G401.6 (cell line): ENCODE data around the gene ZBTB4.

Source experiments
- FAIRE-seq: peaks from 2 replicates; lab custom pipeline; 2012; peaks lifted over from hg19 to GRCh38; lab: Jason Lieb, UNC

The ZBTB4 gene, protein sequence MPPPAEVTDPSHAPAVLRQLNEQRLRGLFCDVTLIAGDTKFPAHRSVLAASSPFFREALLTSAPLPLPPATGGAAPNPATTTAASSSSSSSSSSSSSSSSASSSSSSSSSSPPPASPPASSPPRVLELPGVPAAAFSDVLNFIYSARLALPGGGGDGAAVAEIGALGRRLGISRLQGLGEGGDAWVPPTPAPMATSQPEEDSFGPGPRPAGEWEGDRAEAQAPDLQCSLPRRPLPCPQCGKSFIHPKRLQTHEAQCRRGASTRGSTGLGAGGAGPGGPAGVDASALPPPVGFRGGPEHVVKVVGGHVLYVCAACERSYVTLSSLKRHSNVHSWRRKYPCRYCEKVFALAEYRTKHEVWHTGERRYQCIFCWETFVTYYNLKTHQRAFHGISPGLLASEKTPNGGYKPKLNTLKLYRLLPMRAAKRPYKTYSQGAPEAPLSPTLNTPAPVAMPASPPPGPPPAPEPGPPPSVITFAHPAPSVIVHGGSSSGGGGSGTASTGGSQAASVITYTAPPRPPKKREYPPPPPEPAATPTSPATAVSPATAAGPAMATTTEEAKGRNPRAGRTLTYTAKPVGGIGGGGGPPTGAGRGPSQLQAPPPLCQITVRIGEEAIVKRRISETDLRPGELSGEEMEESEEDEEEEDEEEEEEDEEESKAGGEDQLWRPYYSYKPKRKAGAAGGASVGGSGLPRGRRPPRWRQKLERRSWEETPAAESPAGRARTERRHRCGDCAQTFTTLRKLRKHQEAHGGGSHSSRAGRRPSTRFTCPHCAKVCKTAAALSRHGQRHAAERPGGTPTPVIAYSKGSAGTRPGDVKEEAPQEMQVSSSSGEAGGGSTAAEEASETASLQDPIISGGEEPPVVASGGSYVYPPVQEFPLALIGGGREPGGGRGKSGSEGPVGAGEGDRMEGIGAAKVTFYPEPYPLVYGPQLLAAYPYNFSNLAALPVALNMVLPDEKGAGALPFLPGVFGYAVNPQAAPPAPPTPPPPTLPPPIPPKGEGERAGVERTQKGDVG

GRCh38 chr17:7479213-7480088 is at the start of gene ZBTB4:
Gene ZBTB4, minus strand, starts transcription at chr17:7479631. Its CDS starts 12,830 bp downstream, at chr17:7466801.
- FAIRE-seq = no peak

GRCh38 chr17:7528842-7529241 is 49.4 kb upstream of the ZBTB4 start:
- FAIRE-seq = no peak

DNA sequence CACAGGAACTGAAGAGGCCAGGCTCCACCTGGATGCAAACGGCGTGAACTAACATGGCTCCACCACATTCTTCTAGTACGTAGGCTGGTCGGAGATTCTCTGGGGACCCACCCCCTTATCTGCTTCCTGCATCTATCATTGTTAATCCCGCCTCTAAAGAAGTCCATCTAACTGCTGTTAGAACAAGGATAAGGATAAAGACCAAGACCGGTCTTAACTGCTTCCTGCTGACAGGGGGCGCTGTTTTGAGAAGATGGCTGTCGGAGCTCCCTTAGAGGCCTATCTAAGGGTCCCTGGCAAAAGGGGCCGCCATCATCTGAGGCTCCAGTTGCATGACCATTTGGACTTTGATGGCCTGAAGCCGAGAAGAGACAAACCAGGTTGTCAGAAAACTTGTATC is 43.6 kb upstream of the ZBTB4 start:
- no peak for FAIRE-seq

- no peak for FAIRE-seq
Observed at GRCh38 chr17:7515911-7516610, 36.6 kb upstream of the ZBTB4 start.

DNA sequence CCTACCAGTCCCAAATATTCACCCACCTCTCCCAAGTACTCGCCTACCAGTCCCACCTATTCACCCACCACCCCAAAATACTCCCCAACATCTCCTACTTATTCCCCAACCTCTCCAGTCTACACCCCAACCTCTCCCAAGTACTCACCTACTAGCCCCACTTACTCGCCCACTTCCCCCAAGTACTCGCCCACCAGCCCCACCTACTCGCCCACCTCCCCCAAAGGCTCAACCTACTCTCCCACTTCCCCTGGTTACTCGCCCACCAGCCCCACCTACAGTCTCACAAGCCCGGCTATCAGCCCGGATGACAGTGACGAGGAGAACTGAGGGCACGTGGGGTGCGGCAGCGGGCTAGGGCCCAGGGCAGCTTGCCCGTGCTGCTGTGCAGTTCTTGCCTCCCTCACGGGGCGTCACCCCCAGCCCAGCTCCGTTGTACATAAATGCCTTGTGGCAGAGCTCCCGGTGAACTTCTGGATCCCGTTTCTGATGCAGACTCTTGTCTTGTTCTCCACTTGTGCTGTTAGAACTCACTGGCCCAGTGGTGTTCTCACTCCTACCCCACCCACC is 34.5 kb upstream of the ZBTB4 start:
- FAIRE-seq = no peak

DNA sequence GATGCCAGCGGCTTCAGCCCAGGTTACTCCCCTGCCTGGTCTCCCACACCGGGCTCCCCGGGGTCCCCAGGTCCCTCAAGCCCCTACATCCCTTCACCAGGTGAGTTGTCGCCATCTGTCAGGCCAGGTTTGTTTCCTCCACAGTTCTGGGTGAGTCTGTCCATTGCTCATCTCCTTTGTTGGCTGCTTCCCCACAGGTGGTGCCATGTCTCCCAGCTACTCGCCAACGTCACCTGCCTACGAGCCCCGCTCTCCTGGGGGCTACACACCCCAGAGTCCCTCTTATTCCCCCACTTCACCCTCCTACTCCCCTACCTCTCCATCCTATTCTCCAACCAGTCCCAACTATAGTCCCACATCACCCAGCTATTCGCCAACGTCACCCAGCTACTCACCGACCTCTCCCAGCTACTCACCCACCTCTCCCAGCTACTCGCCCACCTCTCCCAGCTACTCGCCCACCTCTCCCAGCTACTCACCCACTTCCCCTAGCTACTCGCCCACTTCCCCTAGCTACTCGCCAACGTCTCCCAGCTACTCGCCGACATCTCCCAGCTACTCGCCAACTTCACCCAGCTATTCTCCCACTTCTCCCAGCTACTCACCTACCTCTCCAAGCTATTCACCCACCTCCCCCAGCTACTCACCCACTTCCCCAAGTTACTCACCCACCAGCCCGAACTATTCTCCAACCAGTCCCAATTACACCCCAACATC is 33.6 kb upstream of the ZBTB4 start:
- FAIRE-seq = no peak

- no peak for FAIRE-seq
Observed at GRCh38 chr17:7512105-7512504, 32.7 kb upstream of the ZBTB4 start.

DNA sequence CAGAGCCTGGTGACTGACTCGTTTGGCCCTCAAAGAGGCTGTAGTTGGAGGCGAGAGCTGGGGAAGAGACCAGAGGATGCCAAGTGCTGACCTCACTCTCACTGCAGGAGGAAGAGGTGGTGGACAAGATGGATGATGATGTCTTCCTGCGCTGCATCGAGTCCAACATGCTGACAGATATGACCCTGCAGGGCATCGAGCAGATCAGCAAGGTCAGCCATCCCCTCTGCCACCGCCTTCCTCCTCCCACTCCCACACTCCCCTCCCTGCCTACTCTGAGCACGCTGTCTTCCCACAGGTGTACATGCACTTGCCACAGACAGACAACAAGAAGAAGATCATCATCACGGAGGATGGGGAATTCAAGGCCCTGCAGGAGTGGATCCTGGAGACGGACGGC is 31.7 kb upstream of the ZBTB4 start:
- no peak for FAIRE-seq

- no peak for FAIRE-seq
Observed at GRCh38 chr17:7509937-7510336, 30.5 kb upstream of the ZBTB4 start.

- FAIRE-seq = no peak
Observed at GRCh38 chr17:7508846-7509245, 29.4 kb upstream of the ZBTB4 start.

DNA sequence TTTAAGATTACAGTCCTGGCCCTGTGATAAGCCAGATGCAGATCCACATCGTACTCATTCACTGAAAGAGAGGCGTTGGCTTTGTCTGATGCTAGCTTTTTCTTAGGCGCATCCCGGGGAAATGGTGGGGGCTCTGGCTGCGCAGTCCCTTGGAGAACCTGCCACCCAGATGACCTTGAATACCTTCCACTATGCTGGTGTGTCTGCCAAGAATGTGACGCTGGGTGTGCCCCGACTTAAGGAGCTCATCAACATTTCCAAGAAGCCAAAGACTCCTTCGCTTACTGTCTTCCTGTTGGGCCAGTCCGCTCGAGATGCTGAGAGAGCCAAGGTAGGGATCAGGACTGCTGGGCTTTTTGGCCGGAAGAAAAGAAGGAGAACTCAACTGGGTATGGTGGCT is 28.7 kb upstream of the ZBTB4 start:
- no peak for FAIRE-seq

DNA sequence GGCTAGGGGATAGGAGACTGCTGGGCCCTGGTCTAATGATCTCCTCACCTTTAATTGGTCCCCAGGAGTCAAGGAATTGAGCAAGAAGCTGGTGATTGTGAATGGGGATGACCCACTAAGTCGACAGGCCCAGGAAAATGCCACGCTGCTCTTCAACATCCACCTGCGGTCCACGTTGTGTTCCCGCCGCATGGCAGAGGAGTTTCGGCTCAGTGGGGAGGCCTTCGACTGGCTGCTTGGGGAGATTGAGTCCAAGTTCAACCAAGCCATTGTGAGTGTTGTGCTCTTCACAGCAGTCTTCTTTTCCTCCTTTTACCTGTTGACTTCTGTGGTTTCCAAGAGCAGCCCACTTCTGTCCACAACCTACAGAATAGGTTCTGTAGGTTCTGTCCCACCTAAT is 24.1 kb upstream of the ZBTB4 start:
- FAIRE-seq = no peak

GRCh38 chr17:7502987-7503386 is 23.6 kb upstream of the ZBTB4 start:
- FAIRE-seq = no peak

DNA sequence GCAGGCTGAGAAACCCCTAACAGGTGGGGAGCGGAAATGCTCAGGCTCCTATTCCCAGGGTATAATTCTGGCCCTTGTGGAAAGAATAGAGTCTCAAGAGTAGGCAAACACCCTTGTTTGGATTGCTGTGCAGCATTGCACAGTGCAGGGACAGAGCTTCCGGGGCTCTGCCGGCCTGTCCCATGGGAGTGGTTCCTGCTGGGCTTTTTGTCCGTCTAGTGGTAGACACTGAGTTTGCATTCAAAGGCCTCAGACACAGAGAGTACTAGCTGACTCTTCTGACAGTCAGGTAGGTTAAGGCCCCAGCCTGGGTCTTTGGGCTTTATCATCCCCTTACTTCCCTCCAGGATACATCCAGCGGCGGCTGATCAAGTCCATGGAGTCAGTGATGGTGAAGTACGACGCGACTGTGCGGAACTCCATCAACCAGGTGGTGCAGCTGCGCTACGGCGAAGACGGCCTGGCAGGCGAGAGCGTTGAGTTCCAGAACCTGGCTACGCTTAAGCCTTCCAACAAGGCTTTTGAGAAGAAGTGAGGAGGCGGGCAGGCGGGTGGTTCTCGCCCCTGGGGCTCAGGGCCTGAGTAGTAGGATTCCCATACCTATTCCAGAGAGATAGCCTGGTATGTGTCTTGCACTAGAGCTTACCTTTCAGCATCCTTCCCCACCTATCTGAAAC is 22.9 kb upstream of the ZBTB4 start:
- FAIRE-seq = no peak

- no peak for FAIRE-seq
Observed at GRCh38 chr17:7501729-7502128, 22.3 kb upstream of the ZBTB4 start.

GRCh38 chr17:7499161-7499560 is 19.7 kb upstream of the ZBTB4 start:
- FAIRE-seq = no peak

GRCh38 chr17:7497636-7498035 is 18.2 kb upstream of the ZBTB4 start:
- FAIRE-seq = no peak

- no peak for FAIRE-seq
Observed at GRCh38 chr17:7497228-7497627, 17.8 kb upstream of the ZBTB4 start.

DNA sequence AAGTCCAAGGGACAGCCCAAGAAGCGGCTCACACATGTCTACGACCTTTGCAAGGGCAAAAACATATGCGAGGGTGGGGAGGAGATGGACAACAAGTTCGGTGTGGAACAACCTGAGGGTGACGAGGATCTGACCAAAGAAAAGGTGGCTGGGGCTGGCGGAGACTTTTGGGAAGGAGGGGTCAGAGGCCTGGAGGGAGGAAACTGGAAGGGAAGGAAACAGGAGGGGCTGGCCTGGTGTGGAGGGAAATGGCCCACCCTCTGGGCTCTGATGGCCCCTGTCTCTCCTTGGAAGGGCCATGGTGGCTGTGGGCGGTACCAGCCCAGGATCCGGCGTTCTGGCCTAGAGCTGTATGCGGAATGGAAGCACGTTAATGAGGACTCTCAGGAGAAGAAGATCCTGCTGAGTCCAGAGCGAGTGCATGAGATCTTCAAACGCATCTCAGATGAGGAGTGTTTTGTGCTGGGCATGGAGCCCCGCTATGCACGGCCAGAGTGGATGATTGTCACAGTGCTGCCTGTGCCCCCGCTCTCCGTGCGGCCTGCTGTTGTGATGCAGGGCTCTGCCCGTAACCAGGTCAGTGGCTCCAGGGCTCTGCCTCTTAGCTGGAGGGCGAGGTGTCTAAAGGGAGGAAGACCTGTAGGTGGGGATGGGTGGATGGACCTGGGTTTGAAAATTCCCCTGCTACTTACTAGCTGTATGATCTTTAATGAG is 17.2 kb upstream of the ZBTB4 start:
- no peak for FAIRE-seq
